Stimulated activated CD8-positive, alpha-beta memory T cell treated with anti-CD3 and anti-CD28 coated beads, Interleukin-7, amount 100 ng/mL, for 24 hours (primary cell): ENCODE measurements around the gene MCM6.

ENCODE experiments used
- DNase-seq: peaks from one replicate; pipeline ENCODE4 v3.0.0-alpha.2; 2020; ENCODE audit warnings: low read depth

The MCM6 gene

GRCh38 chr2:135863233-135863632, 13.0 kb downstream of the MCM6 start:
- no peak for DNase-seq

GRCh38 chr2:135862718-135863117, 13.5 kb downstream of the MCM6 start:
- DNase-seq = no peak

GRCh38 chr2:135853401-135853800, 22.8 kb downstream of the MCM6 start:
- no peak for DNase-seq

- DNase-seq = no peak
These were observed 24.4 kb downstream of the MCM6 start for GRCh38 chr2:135851858-135852257.

- no peak for DNase-seq
These were observed 25.2 kb downstream of the MCM6 start for GRCh38 chr2:135850892-135851668.

- DNase-seq = no peak
These were observed 27.2 kb downstream of the MCM6 start for GRCh38 chr2:135849087-135849486.

- DNase-seq = no peak
These were observed 30.2 kb downstream of the MCM6 start for GRCh38 chr2:135845997-135846396.

- no peak for DNase-seq
These were observed 31.0 kb downstream of the MCM6 start for GRCh38 chr2:135845257-135845656.

GRCh38 chr2:135844301-135844895, 31.8 kb downstream of the MCM6 start:
- no peak for DNase-seq

- DNase-seq = no peak
These were observed 32.6 kb downstream of the MCM6 start for GRCh38 chr2:135843671-135844070.

- no peak for DNase-seq
These were observed 35.6 kb downstream of the MCM6 start for GRCh38 chr2:135840601-135841000.

GRCh38 chr2:135839713-135840112, 36.5 kb downstream of the MCM6 start:
- DNase-seq = no peak

- DNase-seq = no peak
These were observed 37.7 kb downstream of the MCM6 start for GRCh38 chr2:135838502-135838901.

- DNase-seq = no peak
These were observed 39.5 kb downstream of the MCM6 start, which contains the start of gene LCT for GRCh38 chr2:135836596-135837270. LCT (minus strand) TSS chr2:135837184; CDS start chr2:135837169, 15 bp downstream.

- no peak for DNase-seq
These were observed 43.4 kb downstream of the MCM6 start for GRCh38 chr2:135832891-135833290.

- DNase-seq = no peak
These were observed 44.9 kb downstream of the MCM6 start for GRCh38 chr2:135831180-135831812.

GRCh38 chr2:135829378-135830135, 46.7 kb downstream of the MCM6 start:
- DNase-seq = no peak

GRCh38 chr2:135826544-135826943, 49.7 kb downstream of the MCM6 start:
- no peak for DNase-seq

- DNase-seq = no peak
These were observed 50.6 kb downstream of the MCM6 start for GRCh38 chr2:135825550-135826176.

GRCh38 chr2:135825131-135825530, 51.1 kb downstream of the MCM6 start:
- no peak for DNase-seq

GRCh38 chr2:135822855-135823254, 53.4 kb downstream of the MCM6 start:
- DNase-seq = no peak
